HL-60 (cell line): ENCODE measurements around the gene OR51B5.

ENCODE experiments used
- DNase-seq, 2 experiments: peaks; one replicate each; pipeline ENCODE4 v3.0.0-alpha.2; 2010 to 2020; ENCODE audit warnings: low read depth in 1 of 2, low spot score in 1 of 2
- H3K27ac ChIP-seq: fragments of 250-450 bp; sonication (Bioruptor Pico); replicated peaks from 2 replicates; pipeline ENCODE4 v1.5.1; 2020; ENCODE audit warnings: mild to moderate bottlenecking, moderate library complexity
- H3K27me3 ChIP-seq: fragments of 250-450 bp; sonication (Bioruptor Pico); 2 replicates; pipeline ENCODE4 v1.5.1; 2021; ENCODE audit warnings: mild to moderate bottlenecking, moderate library complexity; ENCODE audit not compliant: insufficient read depth, poor library complexity, severe bottlenecking
- H3K4me3 ChIP-seq: replicated peaks from 2 replicates; pipeline ENCODE4 v1.5.1; 2011; ENCODE audit warnings: mild to moderate bottlenecking, control low read depth, low read length; ENCODE audit not compliant: insufficient read depth
- CTCF ChIP-seq: IDR thresholded peaks from one replicate; pipeline ENCODE4 v1.5.1; 2011; ENCODE audit warnings: low read length, control low read depth, inconsistent platforms; ENCODE audit not compliant: insufficient read depth
- GABPA ChIP-seq: IDR thresholded peaks from 2 replicates; pipeline ENCODE4 v1.6.1; 2012; ENCODE audit warnings: low read depth
- POLR2AphosphoS5 ChIP-seq: IDR thresholded peaks from 2 replicates; pipeline ENCODE4 v1.6.1; 2012; ENCODE audit warnings: low read depth
- REST ChIP-seq: IDR thresholded peaks from 2 replicates; pipeline ENCODE4 v1.6.1; 2012; ENCODE audit warnings: low read depth; ENCODE audit not compliant: insufficient replicate concordance
- SPI1 ChIP-seq: IDR thresholded peaks from 2 replicates; pipeline ENCODE4 v1.6.1; 2012; ENCODE audit warnings: low read depth, mild to moderate bottlenecking, borderline replicate concordance

OR51B5 gene

GRCh38 chr11:5307256-5308019, 35.9 kb downstream of the OR51B5 start:
- no peak for DNase-seq
- TF ChIP-seq CTCF (no peak), POLR2AphosphoS5 (no peak), REST (no peak), SPI1 (no peak), GABPA (no peak)
- no peak overlapping the region for H3K27ac ChIP-seq
- H3K4me3 ChIP-seq, result no peak overlapping the region
- H3K27me3 ChIP-seq, result no peaks in the 10 kb centered on the region

- no peak for TF ChIP-seq POLR2AphosphoS5
- TF ChIP-seq SPI1, result no peak
- TF ChIP-seq GABPA, result no peak
- no peak for TF ChIP-seq CTCF
- no peak for TF ChIP-seq REST
- peaks cover 2% of the 10 kb centered on the region for H3K27me3 ChIP-seq
- DNase-seq, result no peak
- no peak overlapping the region for H3K27ac ChIP-seq
- H3K4me3 ChIP-seq, result no peak overlapping the region
These were observed 39.3 kb downstream of the OR51B5 start for GRCh38 chr11:5304046-5304445.

- TF ChIP-seq CTCF (no peak), POLR2AphosphoS5 (no peak), SPI1 (no peak), REST (no peak)
- Histone ChIP-seq H3K4me3 (no peak overlapping the region), H3K27me3 (peaks cover 2% of the 10 kb centered on the region), H3K27ac (no peak overlapping the region)
- no peak for DNase-seq
These were observed 39.7 kb downstream of the OR51B5 start for GRCh38 chr11:5303626-5304025.
